ENCODE data around the gene SACS.

The SACS gene

DNA sequence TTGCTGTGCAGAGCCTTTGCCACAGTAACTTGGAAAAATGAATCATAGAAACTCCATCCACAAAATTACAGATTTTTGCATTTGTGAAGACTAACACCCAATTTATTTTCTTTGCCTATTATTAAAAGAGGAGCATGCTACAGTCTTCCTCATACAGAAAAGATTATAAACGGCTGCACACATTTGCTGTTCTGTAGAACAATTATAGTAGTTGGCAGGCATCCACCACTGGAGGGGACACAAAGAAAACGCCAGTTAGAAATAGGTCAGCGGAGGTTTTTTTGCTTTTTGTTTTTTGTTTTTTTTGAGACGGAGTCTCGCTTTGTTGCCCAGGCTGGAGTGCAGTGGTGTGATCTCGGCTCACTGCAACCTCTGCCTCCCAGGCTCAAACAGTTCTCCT, 51.6 kb downstream of the SACS start:
- ATAC-seq (replicated peaks) (no peak), DNase-seq (no peak)
- Mint-ChIP-seq H3K36me3 (ENCODE audit: insufficient read depth) (no peaks in the 10 kb centered on the region), H3K27ac (no peak overlapping the region), H3K4me1 (ENCODE audit: low read depth in 2 of 2) (peaks cover 18 to 21% of the 10 kb centered on the region in 2 donors), H3K27me3 (peaks cover 6 to 27% of the 10 kb centered on the region in 2 donors), H3K9me3 (no peaks in the 10 kb centered on the region), H3K4me3 (no peak overlapping the region)

DNA sequence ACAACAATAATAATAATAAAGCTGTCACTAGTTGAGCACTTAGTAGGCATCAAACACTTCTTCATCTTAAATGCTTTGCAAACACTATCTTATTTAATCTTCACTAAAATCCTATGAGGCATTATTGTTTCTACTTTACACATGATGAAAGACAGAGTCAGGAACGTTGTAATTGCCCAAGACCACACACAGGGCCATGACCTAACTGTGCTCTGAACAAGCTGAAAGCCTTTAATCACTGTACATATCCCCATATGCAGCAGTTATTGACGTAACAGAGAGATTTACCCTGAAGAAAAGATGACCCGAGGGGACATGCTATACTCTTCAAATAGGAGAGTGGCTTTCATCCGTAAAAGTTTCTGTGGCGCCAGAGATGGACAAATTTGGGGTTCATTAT, 53.0 kb downstream of the SACS start:
- no peak overlapping the region for H3K4me3 Mint-ChIP-seq

DNA sequence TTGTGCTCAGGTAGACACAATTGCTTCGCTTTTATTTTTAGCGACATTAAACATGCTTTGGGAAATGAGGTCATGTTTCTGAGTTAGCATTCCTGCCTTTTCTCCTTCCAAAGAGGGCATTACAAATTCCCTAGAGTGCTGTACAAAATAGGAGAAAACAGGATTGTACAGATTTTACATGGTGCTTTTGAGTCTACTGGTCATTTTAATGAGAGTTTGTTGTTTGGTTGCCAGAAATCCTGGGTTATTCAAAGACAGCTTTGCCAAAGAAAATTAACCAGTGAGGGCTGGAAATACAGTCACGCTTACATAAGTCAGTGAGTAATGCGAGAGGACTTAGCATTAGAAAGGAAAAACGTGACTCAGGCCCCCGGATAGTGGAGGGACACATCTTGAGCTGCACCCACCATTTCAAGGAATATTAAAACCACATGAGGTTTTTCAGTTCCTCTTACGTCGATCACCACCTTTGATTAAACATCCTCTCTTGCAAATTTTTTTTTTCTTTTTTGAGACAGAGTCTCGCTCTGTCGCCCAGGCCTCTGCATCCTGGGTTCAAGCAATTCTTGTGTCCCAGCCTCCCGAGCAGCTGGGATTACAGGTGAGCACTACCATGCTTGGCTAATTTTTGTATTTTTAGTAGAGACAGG, 55.4 kb downstream of the SACS start:
- peaks cover 25 to 27% of the 10 kb centered on the region in 2 donors for H3K4me1 Mint-ChIP-seq (ENCODE audit: low read depth in 2 of 2)

More for the DNA sequence above, 53.0 kb downstream of the SACS start:
- peaks cover 23 to 25% of the 10 kb centered on the region in 2 donors for H3K4me1 Mint-ChIP-seq (ENCODE audit: low read depth in 2 of 2)
- no peak overlapping the region for H3K27ac Mint-ChIP-seq
- DNase-seq, result no peak
- H3K27me3 Mint-ChIP-seq, result peaks cover 6 to 20% of the 10 kb centered on the region in 2 donors
- no peaks in the 10 kb centered on the region for H3K9me3 Mint-ChIP-seq
- H3K36me3 Mint-ChIP-seq (ENCODE audit: insufficient read depth), result peaks cover 2% of the 10 kb centered on the region
- no peak for ATAC-seq (replicated peaks)

DNA sequence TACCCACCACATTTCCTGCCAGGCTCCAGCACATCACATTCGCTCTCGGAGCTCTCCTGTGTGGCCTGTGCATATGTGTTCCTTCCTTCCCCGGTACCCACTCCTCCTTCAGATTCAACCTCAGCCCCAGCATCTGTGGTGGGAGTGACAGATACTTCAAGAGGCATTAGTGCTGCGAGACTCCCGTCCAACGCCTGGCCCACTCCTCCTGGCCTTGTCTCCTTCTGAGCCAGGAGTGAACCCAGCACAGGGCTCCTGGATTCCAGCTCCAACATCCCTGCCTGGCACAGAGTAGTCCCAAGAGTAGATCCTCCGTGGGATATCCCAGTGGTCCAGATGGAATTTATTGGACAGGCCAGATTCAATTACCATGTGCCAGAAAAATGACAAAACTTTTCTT, 55.9 kb downstream of the SACS start:
- H3K4me1 Mint-ChIP-seq (ENCODE audit: low read depth in 2 of 2), result peaks cover 30 to 33% of the 10 kb centered on the region in 2 donors

More for the DNA sequence above, 55.4 kb downstream of the SACS start:
- H3K9me3 Mint-ChIP-seq, result no peaks in the 10 kb centered on the region
- H3K27me3 Mint-ChIP-seq, result peaks cover 0 to 2% of the 10 kb centered on the region in 2 donors
- peak overlapping the region in 1 of 2 donors; percentile 20 for H3K4me3 Mint-ChIP-seq
- peaks cover 6% of the 10 kb centered on the region for H3K36me3 Mint-ChIP-seq (ENCODE audit: insufficient read depth)
- no peak for DNase-seq
- no peak for ATAC-seq (replicated peaks)
- peak overlapping the region in 1 of 2 donors; percentile 44 for H3K27ac Mint-ChIP-seq

DNA sequence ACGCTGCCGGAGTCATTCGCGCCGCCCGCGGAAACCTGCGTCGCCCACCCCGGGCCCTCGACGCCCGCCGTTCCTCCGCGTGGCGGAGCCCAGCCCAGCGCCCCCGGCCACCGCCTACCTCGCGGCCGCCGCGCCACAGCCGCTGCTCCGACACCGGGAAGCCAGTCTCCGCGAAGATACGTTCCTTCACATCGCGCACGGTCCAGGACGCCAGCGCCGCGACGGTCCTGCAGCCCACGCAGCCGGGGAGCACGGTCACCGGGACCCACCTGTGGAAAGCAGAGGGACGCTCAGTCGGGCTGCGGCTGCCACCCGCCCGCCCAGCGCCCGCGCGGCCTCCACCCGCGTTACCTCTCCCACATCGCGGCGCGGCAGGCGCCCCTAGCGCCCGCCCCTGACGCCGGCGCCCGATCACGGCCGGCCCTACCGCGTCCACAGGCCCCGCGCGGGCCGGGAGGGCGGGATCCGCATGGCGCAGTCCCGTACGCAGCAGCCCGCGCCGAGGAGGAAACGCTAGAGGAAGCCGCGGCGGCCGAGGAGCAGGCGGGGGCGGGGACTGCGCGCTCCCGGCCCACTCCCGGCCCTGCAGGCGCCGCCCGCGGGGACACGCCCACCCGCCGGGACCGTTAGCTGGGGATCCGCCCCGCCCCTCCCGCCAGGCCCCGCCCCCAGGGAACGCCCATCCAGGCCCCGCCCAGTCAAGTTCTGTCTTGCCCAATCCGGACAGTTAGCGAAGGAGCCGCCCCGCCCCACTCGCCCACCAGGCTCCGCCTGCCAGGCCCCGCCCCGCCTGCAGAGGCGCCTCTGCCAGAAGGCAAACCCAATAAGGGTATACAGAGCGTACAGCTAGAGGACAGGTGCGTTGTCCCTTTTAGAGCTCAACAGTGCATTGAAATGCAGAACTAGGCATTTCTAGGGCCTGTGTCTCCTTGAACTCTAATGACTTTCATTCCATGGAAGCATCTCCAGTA, 58.2 kb downstream of the SACS start:
- H3K36me3 Mint-ChIP-seq (ENCODE audit: insufficient read depth), result peaks cover 15% of the 10 kb centered on the region
- peak overlapping the region; percentile 53 to 69 for H3K4me3 Mint-ChIP-seq
- H3K4me1 Mint-ChIP-seq (ENCODE audit: low read depth in 2 of 2), result peaks cover 33 to 36% of the 10 kb centered on the region in 2 donors
- H3K27ac Mint-ChIP-seq, result no peak overlapping the region
- H3K27me3 Mint-ChIP-seq, result no peaks in the 10 kb centered on the region
- peak; percentile 85 for ATAC-seq (replicated peaks)
- no peaks in the 10 kb centered on the region for H3K9me3 Mint-ChIP-seq
- DNase-seq, result peak; percentile 91 to 93 (median 91)

More for the DNA sequence above, 55.9 kb downstream of the SACS start:
- H3K36me3 Mint-ChIP-seq (ENCODE audit: insufficient read depth), result peaks cover 6% of the 10 kb centered on the region
- no peaks in the 10 kb centered on the region for H3K9me3 Mint-ChIP-seq
- H3K27ac Mint-ChIP-seq, result no peak overlapping the region
- no peak overlapping the region for H3K4me3 Mint-ChIP-seq
- ATAC-seq (replicated peaks), result no peak
- DNase-seq, result no peak
- no peaks in the 10 kb centered on the region for H3K27me3 Mint-ChIP-seq

DNA sequence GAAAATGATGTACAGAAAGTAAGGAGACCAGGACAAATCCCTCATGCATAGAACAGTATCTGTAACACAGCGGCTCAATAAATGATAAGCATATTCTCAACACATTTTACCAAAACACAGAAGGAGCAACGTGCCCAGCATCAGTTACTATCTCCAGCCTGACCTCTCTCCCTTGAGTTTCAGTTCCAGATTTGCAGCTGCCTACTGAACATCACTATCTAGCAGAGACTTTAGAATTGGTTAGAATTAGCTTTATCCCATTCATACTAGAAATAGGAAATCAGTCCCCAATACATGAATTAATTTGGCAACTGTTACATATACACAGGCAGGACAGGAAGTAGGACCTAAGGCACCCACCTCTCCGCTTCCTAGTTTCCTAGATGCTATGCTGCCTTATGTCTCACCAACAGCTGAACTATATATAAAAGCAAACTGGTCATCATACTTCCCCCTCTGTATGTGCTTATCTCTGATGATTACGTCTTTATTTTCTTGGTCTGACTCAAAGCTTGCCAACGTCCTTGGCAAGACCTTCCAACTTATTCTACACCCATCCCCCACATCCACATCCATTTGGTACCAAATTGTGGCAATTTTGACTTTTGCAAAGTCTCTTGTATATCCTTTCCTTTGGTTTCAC, 61.1 kb downstream of the SACS start:
- ATAC-seq (replicated peaks) (no peak), DNase-seq (no peak)
- H3K27ac Mint-ChIP-seq, result no peak overlapping the region
- H3K4me3 Mint-ChIP-seq, result peak overlapping the region; percentile 7 to 9
- peaks cover 16 to 17% of the 10 kb centered on the region in 2 donors for H3K4me1 Mint-ChIP-seq (ENCODE audit: low read depth in 2 of 2)
- H3K27me3 Mint-ChIP-seq, result no peaks in the 10 kb centered on the region
- no peaks in the 10 kb centered on the region for H3K9me3 Mint-ChIP-seq
- H3K36me3 Mint-ChIP-seq (ENCODE audit: insufficient read depth), result peaks cover 38% of the 10 kb centered on the region

DNA sequence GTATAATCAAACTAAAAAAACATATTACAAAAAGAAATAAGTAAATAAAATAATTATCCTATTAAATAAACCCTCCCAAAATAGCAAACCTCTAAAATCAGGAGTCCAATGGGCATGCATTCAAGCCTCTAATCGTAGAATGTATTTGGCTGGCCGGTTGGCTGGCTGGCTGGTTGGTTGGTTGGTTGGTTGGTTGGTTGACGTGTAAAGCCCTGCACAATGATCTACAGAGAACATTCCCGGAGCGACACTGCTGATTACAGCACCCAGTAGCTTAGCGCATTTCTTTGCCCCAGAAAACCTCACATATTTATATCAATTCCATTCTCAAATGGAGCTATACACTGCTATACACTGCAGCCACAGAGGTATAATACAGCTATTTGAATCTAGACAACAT, 65.6 kb downstream of the SACS start:
- no peaks in the 10 kb centered on the region for H3K9me3 Mint-ChIP-seq
- H3K4me3 Mint-ChIP-seq, result no peak overlapping the region
- peaks cover 65% of the 10 kb centered on the region for H3K36me3 Mint-ChIP-seq (ENCODE audit: insufficient read depth)
- H3K27ac Mint-ChIP-seq, result no peak overlapping the region
- ATAC-seq (replicated peaks) (no peak), DNase-seq (no peak)
- H3K27me3 Mint-ChIP-seq, result no peaks in the 10 kb centered on the region
- H3K4me1 Mint-ChIP-seq (ENCODE audit: low read depth in 2 of 2), result peaks cover 6 to 9% of the 10 kb centered on the region in 2 donors

DNA sequence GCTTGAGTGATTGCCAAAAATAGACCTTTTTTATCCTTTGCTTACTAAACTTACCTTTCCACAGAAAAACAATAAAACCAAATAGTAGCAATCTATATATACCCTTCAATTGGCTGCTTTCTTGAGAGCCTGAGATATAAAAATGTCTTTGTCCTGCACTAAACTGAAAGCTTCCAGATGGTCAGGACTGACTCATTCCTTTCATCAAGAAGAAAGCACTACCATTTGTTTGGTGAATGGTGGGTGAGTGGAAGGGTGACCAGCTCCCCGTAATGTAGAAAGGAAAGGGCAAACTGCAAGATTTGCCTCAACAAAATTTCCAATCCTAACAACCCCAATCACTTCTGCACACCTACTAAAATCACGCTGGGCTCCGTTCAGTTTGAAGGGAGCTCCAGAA, 67.8 kb downstream of the SACS start:
- ATAC-seq (replicated peaks) (no peak), DNase-seq (no peak)
- H3K36me3 Mint-ChIP-seq (ENCODE audit: insufficient read depth), result peaks cover 74% of the 10 kb centered on the region
- no peaks in the 10 kb centered on the region for H3K9me3 Mint-ChIP-seq
- H3K4me1 Mint-ChIP-seq (ENCODE audit: low read depth in 2 of 2), result peaks cover 0 to 2% of the 10 kb centered on the region in 2 donors
- H3K27me3 Mint-ChIP-seq, result no peaks in the 10 kb centered on the region
- no peak overlapping the region for H3K4me3 Mint-ChIP-seq
- H3K27ac Mint-ChIP-seq, result no peak overlapping the region

DNA sequence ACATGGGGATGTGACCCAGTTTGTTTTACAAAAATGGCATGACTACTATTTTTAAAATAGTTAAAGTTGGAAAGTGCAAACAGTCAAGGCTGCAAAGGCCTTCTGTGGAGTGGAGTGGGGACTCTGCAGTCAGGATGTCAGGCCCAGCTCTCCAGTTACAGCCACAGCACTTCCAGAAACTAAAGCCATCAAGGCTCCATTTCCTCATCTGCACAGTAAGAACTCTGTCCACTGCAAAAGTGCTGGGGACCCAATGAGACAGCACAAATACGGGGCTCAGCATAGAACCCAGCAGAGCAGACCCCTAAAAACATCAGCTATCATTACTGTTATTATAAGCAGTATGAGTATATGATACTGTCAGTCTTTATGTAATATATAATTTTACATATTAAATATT, 73.6 kb downstream of the SACS start:
- Mint-ChIP-seq H3K27ac (peak overlapping the region in 1 of 2 donors; percentile 81), H3K36me3 (ENCODE audit: insufficient read depth) (peaks cover 43% of the 10 kb centered on the region), H3K9me3 (no peaks in the 10 kb centered on the region), H3K4me1 (ENCODE audit: low read depth in 2 of 2) (peaks cover 0 to 3% of the 10 kb centered on the region in 2 donors), H3K27me3 (no peaks in the 10 kb centered on the region), H3K4me3 (no peak overlapping the region)
- DNase-seq (no peak), ATAC-seq (replicated peaks) (no peak)

DNA sequence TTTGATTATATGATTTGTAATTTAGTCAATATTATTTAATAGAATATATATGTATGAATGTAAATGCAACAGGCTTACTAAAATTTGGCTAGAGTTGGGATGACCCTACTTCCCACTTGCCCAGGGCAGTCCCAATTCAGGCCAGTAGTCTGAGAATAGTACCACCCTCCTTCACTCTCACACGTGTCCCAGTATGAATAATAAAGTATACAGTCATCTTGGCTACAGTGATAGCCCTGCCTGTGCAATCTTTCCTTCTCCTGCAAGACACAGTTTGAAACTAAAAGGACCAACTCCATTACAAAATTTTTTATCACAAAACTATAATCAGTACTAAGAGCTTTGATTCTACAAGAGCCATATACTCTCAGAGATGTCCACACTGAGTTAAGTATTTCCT, 76.2 kb downstream of the SACS start:
- H3K9me3 Mint-ChIP-seq, result no peaks in the 10 kb centered on the region
- H3K4me1 Mint-ChIP-seq (ENCODE audit: low read depth in 2 of 2), result peaks cover 4 to 14% of the 10 kb centered on the region in 2 donors
- ATAC-seq (replicated peaks) (no peak), DNase-seq (no peak)
- no peak overlapping the region for H3K4me3 Mint-ChIP-seq
- peaks cover 37% of the 10 kb centered on the region for H3K36me3 Mint-ChIP-seq (ENCODE audit: insufficient read depth)
- H3K27me3 Mint-ChIP-seq, result no peaks in the 10 kb centered on the region
- peak overlapping the region in 1 of 2 donors; percentile 55 for H3K27ac Mint-ChIP-seq

DNA sequence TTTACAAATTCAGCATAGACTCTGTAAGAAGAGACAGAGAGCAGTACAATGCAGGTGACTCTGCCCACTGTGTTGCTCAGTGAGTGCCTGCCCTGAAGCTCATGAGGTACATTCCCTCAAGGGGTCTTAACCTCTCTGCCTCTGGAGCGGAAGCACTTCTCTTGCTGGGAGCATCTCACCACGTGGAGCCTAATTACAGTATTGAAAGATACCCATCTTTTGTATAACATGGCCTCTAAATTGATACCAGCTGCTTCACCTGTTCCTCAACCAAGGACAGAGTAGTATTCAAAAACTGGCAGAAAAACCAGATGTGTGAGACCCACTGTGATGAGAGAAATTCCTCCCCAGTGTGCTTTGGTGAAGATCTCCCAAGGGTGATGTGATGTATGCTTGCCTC, 77.1 kb downstream of the SACS start:
- Mint-ChIP-seq H3K27me3 (no peaks in the 10 kb centered on the region), H3K36me3 (ENCODE audit: insufficient read depth) (peaks cover 30% of the 10 kb centered on the region), H3K9me3 (no peaks in the 10 kb centered on the region), H3K4me3 (no peak overlapping the region), H3K4me1 (ENCODE audit: low read depth in 2 of 2) (peaks cover 4 to 17% of the 10 kb centered on the region in 2 donors), H3K27ac (no peak overlapping the region)
- no peak for ATAC-seq (replicated peaks)
- no peak for DNase-seq

DNA sequence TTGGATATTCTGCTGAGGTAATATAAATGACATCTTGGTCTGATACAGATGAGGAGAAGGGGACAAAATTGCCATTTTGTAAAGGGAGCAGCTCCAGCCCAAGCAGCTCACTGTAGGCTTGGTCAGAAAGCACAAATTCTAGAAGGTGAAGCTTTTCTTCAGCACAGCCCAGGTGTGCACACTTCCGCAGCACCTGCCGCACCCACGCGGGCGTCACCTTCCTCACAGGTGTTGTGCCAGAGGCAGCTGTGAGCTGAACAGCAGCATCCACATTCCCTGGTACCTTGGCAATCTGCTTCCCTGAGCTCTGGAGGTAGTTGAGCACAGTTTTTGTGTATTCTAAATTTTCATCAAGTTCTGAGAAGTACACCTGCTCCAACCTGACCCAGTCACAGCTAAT, 79.0 kb downstream of the SACS start:
- Mint-ChIP-seq H3K27me3 (no peaks in the 10 kb centered on the region), H3K9me3 (no peaks in the 10 kb centered on the region), H3K36me3 (ENCODE audit: insufficient read depth) (peaks cover 32% of the 10 kb centered on the region), H3K4me3 (no peak overlapping the region), H3K27ac (peak overlapping the region in 1 of 2 donors; percentile 35), H3K4me1 (ENCODE audit: low read depth in 2 of 2) (peaks cover 8 to 17% of the 10 kb centered on the region in 2 donors)
- no peak for ATAC-seq (replicated peaks)
- no peak for DNase-seq

DNA sequence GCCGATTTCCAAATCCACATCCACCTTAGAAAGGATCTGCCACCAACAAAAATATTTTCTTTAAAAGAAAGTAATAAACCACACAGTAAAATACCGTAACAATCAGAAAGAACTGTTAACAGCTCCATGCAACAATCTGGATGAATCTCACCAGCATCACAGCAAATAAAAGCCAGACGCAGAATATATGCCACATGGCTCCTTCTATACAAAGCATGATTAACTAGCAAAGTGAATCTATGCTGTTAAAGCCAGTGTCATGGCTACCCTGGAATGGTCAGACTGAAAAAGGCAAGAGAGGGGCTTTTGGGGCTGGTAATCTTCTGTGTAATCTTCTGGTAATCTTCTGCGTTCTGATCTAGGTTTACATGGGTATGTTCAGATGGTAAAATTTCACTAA, 81.3 kb downstream of the SACS start:
- ATAC-seq (replicated peaks) (no peak), DNase-seq (no peak)
- Mint-ChIP-seq H3K27me3 (no peaks in the 10 kb centered on the region), H3K9me3 (no peaks in the 10 kb centered on the region), H3K36me3 (ENCODE audit: insufficient read depth) (peaks cover 33% of the 10 kb centered on the region), H3K4me3 (no peak overlapping the region), H3K27ac (no peak overlapping the region), H3K4me1 (ENCODE audit: low read depth in 2 of 2) (peaks cover 9 to 22% of the 10 kb centered on the region in 2 donors)

Measured in effector memory CD8-positive, alpha-beta T cell (primary cell).